HepG2 (cell line): ENCODE measurements around the gene KIF23. TPM values are rescaled to one million over a fixed set of nuclear protein-coding genes. Genes with fewer than 3 reads are reported as not detected.

Experiments used
- AGO2 ChIP-seq: fragments of 200-400 bp; formaldehyde crosslinking; optimal IDR thresholded peaks from 2 replicates; pipeline ENCODE3; 2017; ENCODE audit warnings: mild to moderate bottlenecking, low read depth, low read length, moderate library complexity
- GPN1 ChIP-seq: sonication (generic); formaldehyde crosslinking; IDR thresholded peaks from 2 replicates; pipeline ENCODE4 v1.5.1; 2020; ENCODE audit warnings: missing genetic modification reagents, borderline replicate concordance
- HOXA9 ChIP-seq: sonication (generic); formaldehyde crosslinking; IDR thresholded peaks from 2 replicates; pipeline ENCODE4 v1.8.1; 2022; ENCODE audit warnings: missing genetic modification reagents, mild to moderate bottlenecking, moderate library complexity, borderline replicate concordance
- KAT7 ChIP-seq: IDR thresholded peaks from 2 replicates; pipeline ENCODE4 v1.6.1; 2018; ENCODE audit warnings: borderline replicate concordance, missing compliant biosample characterization
- KDM4B ChIP-seq: sonication (generic); formaldehyde crosslinking; IDR thresholded peaks from 2 replicates; pipeline ENCODE4 v1.4.0; 2020; ENCODE audit warnings: missing genetic modification reagents
- PBX3 ChIP-seq: sonication (generic); formaldehyde crosslinking; IDR thresholded peaks from 2 replicates; pipeline ENCODE4 v1.8.1; 2023; ENCODE audit warnings: missing genetic modification reagents, inconsistent platforms, borderline replicate concordance
- SIN3B ChIP-seq: fragments of 150-350 bp; IDR thresholded peaks from 2 replicates; pipeline ENCODE4 v1.6.1; 2014; ENCODE audit warnings: low read length
- TP53 ChIP-seq: sonication (generic); formaldehyde crosslinking; conservative IDR thresholded peaks from 2 replicates; pipeline ENCODE4 v1.4.0; 2020; ENCODE audit warnings: missing genetic modification reagents
- XRCC5 ChIP-seq: fragments of 200-400 bp; formaldehyde crosslinking; optimal IDR thresholded peaks from 2 replicates; pipeline ENCODE3; 2017; ENCODE audit warnings: mild to moderate bottlenecking, low read length
- ZBTB39 ChIP-seq: sonication (generic); formaldehyde crosslinking; IDR thresholded peaks from 2 replicates; pipeline ENCODE4 v1.5.0; 2020; ENCODE audit warnings: missing genetic modification reagents
- ZNF850 ChIP-seq: sonication (generic); formaldehyde crosslinking; conservative IDR thresholded peaks from 2 replicates; pipeline ENCODE4 v1.9.0; 2021; ENCODE audit warnings: mild to moderate bottlenecking, missing genetic modification reagents
- polyA plus RNA-seq, 8 experiments: library from polyadenylated mRNA; depleted of rRNA in 3 of 8; stranded (reverse) in 7 of 8; unstranded in 1 of 8; fragments of >200 nt; fragmentation: Illumina TruSeq in 4 of 8; extraction: Trizol in 4 of 8; gene quantifications; 2 replicates each; pipeline versions ENCODE4 v1.2.1 to v1.2.3, GENCODE V29; 2011 to 2016; ENCODE audit warnings: low read depth in 4 of 8, missing spikeins in 1 of 8, mixed read lengths in 1 of 8; ENCODE audit not compliant: insufficient read depth in 1 of 8
- total RNA-seq, 5 experiments: library from RNA; depleted of rRNA; stranded (reverse); fragments of >200 nt; fragmentation: Illumina TruSeq; extraction: Trizol; gene quantifications; 2 replicates each; pipeline ENCODE4 v1.2.3, GENCODE V29; 2016; ENCODE audit warnings: low read depth in 1 of 5
- TF ChIP-seq, protein P1 (sequence below): sonication (generic); formaldehyde crosslinking; IDR thresholded peaks from 2 replicates; pipeline ENCODE4 v1.4.0; 2020; ENCODE audit warnings: missing genetic modification reagents
- TF ChIP-seq, protein P2 (sequence below): sonication (generic); formaldehyde crosslinking; IDR thresholded peaks from 2 replicates; pipeline ENCODE4 v1.4.0; 2020; ENCODE audit warnings: missing genetic modification reagents
- TF ChIP-seq, protein P3 (sequence below): IDR thresholded peaks from 2 replicates; pipeline ENCODE4 v1.6.1; 2016; ENCODE audit warnings: low read depth, missing genetic modification reagents, missing compliant biosample characterization

Gene KIF23
- total and polyA plus RNA-seq, 2 of the 13 experiments (the other 11 are each of a cell fraction or from before 2014, with no cell fraction given) = 11.3 to 38.1 TPM

DNA sequence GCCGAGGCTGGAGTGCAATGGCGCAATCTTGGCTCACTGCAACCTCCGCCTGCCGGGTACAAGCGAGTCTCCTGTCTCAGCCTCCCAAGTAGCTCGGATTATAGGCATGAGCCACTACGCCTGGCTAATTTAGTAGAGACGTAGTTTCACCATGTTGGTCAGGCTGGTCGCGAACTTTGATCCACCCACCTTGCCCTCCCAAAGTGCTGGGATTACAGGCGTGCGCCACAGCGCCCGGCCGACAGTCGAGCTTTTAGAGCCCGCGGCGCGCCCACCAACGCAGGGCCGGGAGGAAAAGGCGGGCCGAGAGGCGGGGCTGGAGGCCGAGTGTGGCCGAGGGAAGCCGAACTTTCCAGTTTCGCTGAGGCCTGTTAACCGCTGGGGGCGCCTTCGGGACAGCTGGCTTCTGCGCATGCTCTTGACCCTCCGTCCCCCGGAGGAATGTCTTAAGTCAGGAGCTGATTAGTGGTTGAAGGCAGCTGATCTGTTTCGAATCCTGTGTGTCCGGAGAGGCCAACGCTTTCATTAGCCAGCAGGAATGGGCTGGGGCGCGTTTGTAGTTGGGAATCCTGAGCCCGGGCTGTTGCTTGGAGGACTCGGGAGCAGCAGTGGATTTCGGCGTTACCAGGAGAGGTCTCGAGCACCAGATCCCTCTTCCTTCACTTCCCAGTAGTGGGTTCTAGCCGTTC is 48.5 kb downstream of the KIF23 start (continued):
- TF ChIP-seq PBX3 (CRISPR knock-in tag) = no peak
- TF ChIP-seq XRCC5 = peak; percentile 66
- TF ChIP-seq, protein P1, sequence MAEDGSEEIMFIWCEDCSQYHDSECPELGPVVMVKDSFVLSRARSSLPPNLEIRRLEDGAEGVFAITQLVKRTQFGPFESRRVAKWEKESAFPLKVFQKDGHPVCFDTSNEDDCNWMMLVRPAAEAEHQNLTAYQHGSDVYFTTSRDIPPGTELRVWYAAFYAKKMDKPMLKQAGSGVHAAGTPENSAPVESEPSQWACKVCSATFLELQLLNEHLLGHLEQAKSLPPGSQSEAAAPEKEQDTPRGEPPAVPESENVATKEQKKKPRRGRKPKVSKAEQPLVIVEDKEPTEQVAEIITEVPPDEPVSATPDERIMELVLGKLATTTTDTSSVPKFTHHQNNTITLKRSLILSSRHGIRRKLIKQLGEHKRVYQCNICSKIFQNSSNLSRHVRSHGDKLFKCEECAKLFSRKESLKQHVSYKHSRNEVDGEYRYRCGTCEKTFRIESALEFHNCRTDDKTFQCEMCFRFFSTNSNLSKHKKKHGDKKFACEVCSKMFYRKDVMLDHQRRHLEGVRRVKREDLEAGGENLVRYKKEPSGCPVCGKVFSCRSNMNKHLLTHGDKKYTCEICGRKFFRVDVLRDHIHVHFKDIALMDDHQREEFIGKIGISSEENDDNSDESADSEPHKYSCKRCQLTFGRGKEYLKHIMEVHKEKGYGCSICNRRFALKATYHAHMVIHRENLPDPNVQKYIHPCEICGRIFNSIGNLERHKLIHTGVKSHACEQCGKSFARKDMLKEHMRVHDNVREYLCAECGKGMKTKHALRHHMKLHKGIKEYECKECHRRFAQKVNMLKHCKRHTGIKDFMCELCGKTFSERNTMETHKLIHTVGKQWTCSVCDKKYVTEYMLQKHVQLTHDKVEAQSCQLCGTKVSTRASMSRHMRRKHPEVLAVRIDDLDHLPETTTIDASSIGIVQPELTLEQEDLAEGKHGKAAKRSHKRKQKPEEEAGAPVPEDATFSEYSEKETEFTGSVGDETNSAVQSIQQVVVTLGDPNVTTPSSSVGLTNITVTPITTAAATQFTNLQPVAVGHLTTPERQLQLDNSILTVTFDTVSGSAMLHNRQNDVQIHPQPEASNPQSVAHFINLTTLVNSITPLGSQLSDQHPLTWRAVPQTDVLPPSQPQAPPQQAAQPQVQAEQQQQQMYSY (CRISPR knock-in tag) = no peak; the same call in 1 of the 2 replicates
- TF ChIP-seq AGO2 = no peak
- TF ChIP-seq ZBTB39 (CRISPR knock-in tag) = no peak
- TF ChIP-seq ZNF850 = no peak
- no peak for TF ChIP-seq SIN3B
- TF ChIP-seq GPN1 (CRISPR knock-in tag) = no peak
- TF ChIP-seq TP53 (CRISPR knock-in tag) = no peak
- TF ChIP-seq, protein P2, sequence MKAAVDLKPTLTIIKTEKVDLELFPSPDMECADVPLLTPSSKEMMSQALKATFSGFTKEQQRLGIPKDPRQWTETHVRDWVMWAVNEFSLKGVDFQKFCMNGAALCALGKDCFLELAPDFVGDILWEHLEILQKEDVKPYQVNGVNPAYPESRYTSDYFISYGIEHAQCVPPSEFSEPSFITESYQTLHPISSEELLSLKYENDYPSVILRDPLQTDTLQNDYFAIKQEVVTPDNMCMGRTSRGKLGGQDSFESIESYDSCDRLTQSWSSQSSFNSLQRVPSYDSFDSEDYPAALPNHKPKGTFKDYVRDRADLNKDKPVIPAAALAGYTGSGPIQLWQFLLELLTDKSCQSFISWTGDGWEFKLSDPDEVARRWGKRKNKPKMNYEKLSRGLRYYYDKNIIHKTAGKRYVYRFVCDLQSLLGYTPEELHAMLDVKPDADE (CRISPR knock-in tag) = no peak
- peak; percentile 48; the same call in 1 of the 2 replicates for TF ChIP-seq KAT7
- no peak for TF ChIP-seq KDM4B (CRISPR knock-in tag)
- TF ChIP-seq, protein P3, sequence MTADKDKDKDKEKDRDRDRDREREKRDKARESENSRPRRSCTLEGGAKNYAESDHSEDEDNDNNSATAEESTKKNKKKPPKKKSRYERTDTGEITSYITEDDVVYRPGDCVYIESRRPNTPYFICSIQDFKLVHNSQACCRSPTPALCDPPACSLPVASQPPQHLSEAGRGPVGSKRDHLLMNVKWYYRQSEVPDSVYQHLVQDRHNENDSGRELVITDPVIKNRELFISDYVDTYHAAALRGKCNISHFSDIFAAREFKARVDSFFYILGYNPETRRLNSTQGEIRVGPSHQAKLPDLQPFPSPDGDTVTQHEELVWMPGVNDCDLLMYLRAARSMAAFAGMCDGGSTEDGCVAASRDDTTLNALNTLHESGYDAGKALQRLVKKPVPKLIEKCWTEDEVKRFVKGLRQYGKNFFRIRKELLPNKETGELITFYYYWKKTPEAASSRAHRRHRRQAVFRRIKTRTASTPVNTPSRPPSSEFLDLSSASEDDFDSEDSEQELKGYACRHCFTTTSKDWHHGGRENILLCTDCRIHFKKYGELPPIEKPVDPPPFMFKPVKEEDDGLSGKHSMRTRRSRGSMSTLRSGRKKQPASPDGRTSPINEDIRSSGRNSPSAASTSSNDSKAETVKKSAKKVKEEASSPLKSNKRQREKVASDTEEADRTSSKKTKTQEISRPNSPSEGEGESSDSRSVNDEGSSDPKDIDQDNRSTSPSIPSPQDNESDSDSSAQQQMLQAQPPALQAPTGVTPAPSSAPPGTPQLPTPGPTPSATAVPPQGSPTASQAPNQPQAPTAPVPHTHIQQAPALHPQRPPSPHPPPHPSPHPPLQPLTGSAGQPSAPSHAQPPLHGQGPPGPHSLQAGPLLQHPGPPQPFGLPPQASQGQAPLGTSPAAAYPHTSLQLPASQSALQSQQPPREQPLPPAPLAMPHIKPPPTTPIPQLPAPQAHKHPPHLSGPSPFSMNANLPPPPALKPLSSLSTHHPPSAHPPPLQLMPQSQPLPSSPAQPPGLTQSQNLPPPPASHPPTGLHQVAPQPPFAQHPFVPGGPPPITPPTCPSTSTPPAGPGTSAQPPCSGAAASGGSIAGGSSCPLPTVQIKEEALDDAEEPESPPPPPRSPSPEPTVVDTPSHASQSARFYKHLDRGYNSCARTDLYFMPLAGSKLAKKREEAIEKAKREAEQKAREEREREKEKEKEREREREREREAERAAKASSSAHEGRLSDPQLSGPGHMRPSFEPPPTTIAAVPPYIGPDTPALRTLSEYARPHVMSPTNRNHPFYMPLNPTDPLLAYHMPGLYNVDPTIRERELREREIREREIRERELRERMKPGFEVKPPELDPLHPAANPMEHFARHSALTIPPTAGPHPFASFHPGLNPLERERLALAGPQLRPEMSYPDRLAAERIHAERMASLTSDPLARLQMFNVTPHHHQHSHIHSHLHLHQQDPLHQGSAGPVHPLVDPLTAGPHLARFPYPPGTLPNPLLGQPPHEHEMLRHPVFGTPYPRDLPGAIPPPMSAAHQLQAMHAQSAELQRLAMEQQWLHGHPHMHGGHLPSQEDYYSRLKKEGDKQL (CRISPR knock-in tag) = no peak
- no peak for TF ChIP-seq HOXA9 (CRISPR knock-in tag)
